AG09319 (cell line): ENCODE results near the gene TUBB.
"Not testable (repeated sequence)": the region's sequence is repeated elsewhere in the genome, so short reads cannot be mapped to it uniquely, and the experiment has no call there.

Experiments
- DNase-seq: peaks from one replicate; pipeline ENCODE4 v3.0.0-alpha.2; 2010; ENCODE audit warnings: low read depth; ENCODE audit errors: extremely low read depth
- CTCF ChIP-seq: IDR thresholded peaks from 2 replicates; pipeline ENCODE4 v1.5.1; 2011; ENCODE audit warnings: low read depth, mild to moderate bottlenecking, inconsistent platforms, low read length, moderate library complexity

Gene TUBB

DNA sequence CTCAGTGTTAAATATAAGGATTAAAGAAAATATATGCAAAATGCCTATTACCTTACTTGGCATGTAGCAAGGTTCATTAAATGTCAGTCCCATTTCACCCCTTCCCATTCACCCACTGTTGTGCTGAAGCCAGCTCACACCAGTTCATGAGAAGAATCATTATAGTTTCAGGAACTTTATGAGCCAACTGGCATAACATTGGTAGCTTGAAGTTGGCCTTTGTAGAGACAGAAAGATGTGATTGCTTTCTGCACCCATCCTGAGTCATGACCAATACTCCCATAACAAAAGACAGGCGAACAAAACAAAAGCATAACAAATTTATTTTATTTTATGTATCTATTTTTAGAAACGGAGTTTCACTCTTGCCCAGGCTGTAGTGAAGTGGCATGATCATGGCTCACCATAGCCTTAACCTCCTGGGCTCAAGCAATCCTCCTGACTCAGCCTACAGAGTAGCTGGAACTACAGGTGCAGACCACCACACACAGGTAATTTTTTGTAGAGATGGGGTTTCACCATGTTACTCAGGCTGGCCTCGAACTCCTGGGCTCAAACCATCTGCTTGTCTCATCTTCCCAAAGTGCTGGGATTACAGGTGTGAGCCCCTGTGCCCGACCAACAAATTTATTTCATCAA, 41.8 kb downstream of the TUBB start:
- DNase-seq, result no peak
- no peak for TF ChIP-seq CTCF

- no peak for TF ChIP-seq CTCF
- DNase-seq, result no peak
Observed at GRCh38 chr6:30763155-30763617, 43.0 kb downstream of the TUBB start.

DNA sequence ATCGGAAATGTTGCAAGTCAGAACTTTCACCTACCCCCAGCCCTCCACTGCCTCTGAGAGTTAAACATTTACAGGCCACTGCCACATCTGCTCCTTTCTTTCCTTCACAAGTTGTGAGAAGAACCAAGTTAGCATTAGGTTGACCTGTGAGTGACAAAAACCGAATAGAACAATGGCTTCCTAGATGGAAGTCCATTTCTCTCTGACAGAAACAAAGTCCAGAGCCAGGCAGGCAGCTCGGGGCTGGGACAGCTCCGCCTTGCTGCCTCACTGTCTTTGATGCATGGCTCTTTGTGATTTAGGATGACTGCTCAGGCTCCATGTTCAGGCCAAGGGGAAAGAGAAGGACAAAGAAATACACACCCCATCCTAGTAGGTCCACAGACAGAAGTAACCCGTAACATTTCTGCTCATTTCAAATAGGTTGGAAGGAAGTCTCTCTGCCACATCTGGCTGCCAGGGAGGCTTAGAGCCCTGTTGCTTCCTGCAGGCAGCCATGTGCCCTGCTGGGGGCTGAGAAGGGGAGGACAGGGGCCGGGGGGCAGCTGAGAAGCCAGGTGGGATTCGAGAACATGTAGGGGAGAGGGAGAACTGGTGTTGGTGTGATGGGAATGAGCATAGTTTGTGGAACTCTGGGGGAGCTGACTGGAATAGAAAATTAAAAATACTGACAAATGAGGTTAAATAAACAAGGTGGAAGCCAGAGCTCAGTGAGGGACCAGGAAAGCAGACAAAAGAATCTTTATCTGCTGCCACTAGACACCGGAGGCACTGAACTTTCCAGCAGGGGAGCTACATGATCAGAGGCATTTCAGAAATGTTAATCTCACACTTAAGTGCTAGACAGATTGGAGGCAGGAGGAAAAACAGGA, 43.7 kb downstream of the TUBB start:
- peak; percentile 3 for TF ChIP-seq CTCF
- no peak for DNase-seq

- not testable (repeated sequence) for DNase-seq
Observed at GRCh38 chr6:30764490-30765043, 44.4 kb downstream of the TUBB start.

- not testable (repeated sequence) for DNase-seq
Observed at GRCh38 chr6:30765495-30765894, 45.3 kb downstream of the TUBB start.

GRCh38 chr6:30766461-30767157, 46.5 kb downstream of the TUBB start:
- DNase-seq, result no peak
- no peak for TF ChIP-seq CTCF

- no peak for TF ChIP-seq CTCF
- no peak for DNase-seq
Observed at GRCh38 chr6:30767158-30767943, 47.2 kb downstream of the TUBB start.
